Suprapubic skin (tissue), 4 donors: ENCODE data around the gene RNF111. TPM values are rescaled to one million over a fixed set of nuclear protein-coding genes. Genes with fewer than 3 reads are reported as not detected.

Experiments
- DNase-seq, 2 donors: peaks; one replicate each; pipeline ENCODE4 v3.0.0-alpha.2; 2019; ENCODE audit warnings: low spot score in 2 of 2
- H3K27ac ChIP-seq: fragments of 200-600 bp; sonication (generic); one replicate; pipeline ENCODE4 v1.5.1; 2019
- H3K27me3 ChIP-seq: fragments of 200-600 bp; sonication (generic); one replicate; pipeline ENCODE4 v1.5.1; 2019
- H3K36me3 ChIP-seq: fragments of 200-600 bp; sonication (generic); one replicate; pipeline ENCODE4 v1.5.1; 2019
- H3K4me1 ChIP-seq: fragments of 200-600 bp; sonication (generic); one replicate; pipeline ENCODE4 v1.5.1; 2019
- H3K4me3 ChIP-seq: fragments of 200-600 bp; sonication (generic); one replicate; pipeline ENCODE4 v1.5.1; 2019; ENCODE audit warnings: mild to moderate bottlenecking
- H3K9me3 ChIP-seq: fragments of 200-600 bp; sonication (generic); one replicate; pipeline ENCODE4 v1.5.1; 2019
- CTCF ChIP-seq, 2 donors: fragments of 200-600 bp in 1 of 2; fragments of 450-650 bp in 1 of 2; sonication (generic) in 1 of 2; IDR thresholded peaks; one replicate each; pipeline ENCODE4 v1.5.1; 2016 to 2019; ENCODE audit warnings: antibody characterized with exemption in 2 of 2, mild to moderate bottlenecking in 1 of 2, moderate library complexity in 1 of 2
- EP300 ChIP-seq: sonication (generic); formaldehyde crosslinking; IDR thresholded peaks from one replicate; pipeline ENCODE4 v1.6.1; 2017; ENCODE audit warnings: antibody characterized with exemption
- POLR2A ChIP-seq, 2 donors: fragments of 450-650 bp; IDR thresholded peaks; one replicate each; pipeline ENCODE4 v1.6.1; 2017; ENCODE audit warnings: antibody characterized with exemption in 2 of 2, mild to moderate bottlenecking in 2 of 2, moderate library complexity in 2 of 2
- POLR2AphosphoS5 ChIP-seq, 3 donors: sonication (generic); formaldehyde crosslinking; IDR thresholded peaks; one replicate each; pipeline ENCODE4 v1.6.1; 2017; ENCODE audit warnings: antibody characterized with exemption in 3 of 3
- WGBS: methylation state at CpG from one replicate; pipeline ENCODE4 v1.1.5; 2018; 5-methylcytosine and 5-hydroxymethylcytosine counted together
- total RNA-seq, 4 donors: library from RNA; depleted of rRNA; stranded (reverse); fragments of >200 nt; gene quantifications; one replicate each; pipeline ENCODE4 v1.1.0, GENCODE V29; 2016

The RNF111 gene
- total RNA-seq, 4 donors from 2014 or later, result 15.2 to 34.4 (median 22.2) TPM

DNA sequence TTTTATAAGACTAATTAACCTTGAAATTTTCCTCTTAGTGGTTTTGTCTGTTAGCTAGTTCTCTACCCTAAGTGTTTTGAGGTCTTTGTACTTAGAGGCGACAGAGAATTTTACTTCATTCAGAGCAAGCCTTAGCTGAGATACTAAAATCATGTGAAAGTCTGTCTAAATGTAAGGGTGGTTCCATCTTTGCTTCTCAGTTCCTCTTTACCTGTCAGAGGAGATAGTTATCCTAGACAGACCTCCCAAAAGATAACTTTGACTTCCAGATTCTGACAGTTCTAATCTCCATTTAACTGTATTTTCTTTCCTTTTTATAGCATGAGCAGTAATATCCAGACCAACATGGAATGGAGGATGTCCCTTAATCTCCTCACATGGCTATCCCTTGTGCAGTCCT lies 34.7 kb downstream of the RNF111 start:
- Histone ChIP-seq H3K4me1 (no peaks in the 10 kb centered on the region), H3K36me3 (peaks cover 21% of the 10 kb centered on the region), H3K9me3 (no peaks in the 10 kb centered on the region), H3K4me3 (no peak overlapping the region), H3K27me3 (no peaks in the 10 kb centered on the region), H3K27ac (no peak overlapping the region)
- DNase-seq, result no peak
- TF ChIP-seq POLR2A (IDR thresholded peaks at IDR 0.05), result no peak
- no peak for TF ChIP-seq CTCF (IDR thresholded peaks at IDR 0.05)
- 97% methylated on average over 1 of the region's 1 CpG for WGBS

GRCh38 chr15:59026207-59026606 lies 38.7 kb downstream of the RNF111 start:
- DNase-seq, result no peak

GRCh38 chr15:59028387-59028955 lies 41.0 kb downstream of the RNF111 start:
- TF ChIP-seq CTCF (IDR thresholded peaks at IDR 0.05), result no peak
- TF ChIP-seq POLR2A (IDR thresholded peaks at IDR 0.05), result no peak
- Histone ChIP-seq H3K9me3 (no peaks in the 10 kb centered on the region), H3K27me3 (no peaks in the 10 kb centered on the region), H3K4me3 (no peak overlapping the region), H3K27ac (no peak overlapping the region), H3K36me3 (peaks cover 30% of the 10 kb centered on the region), H3K4me1 (no peaks in the 10 kb centered on the region)
- DNase-seq, result no peak
- 98% methylated on average over 4 of the region's 4 CpGs for WGBS

More at GRCh38 chr15:59026207-59026606, 38.7 kb downstream of the RNF111 start:
- H3K27me3 ChIP-seq, result no peaks in the 10 kb centered on the region
- no peak overlapping the region for H3K4me3 ChIP-seq
- H3K36me3 ChIP-seq, result peaks cover 23% of the 10 kb centered on the region
- TF ChIP-seq POLR2AphosphoS5 (IDR thresholded peaks at IDR 0.05), result no peak
- H3K9me3 ChIP-seq, result no peaks in the 10 kb centered on the region
- 92% methylated on average over 3 of the region's 3 CpGs for WGBS
- H3K27ac ChIP-seq, result no peak overlapping the region
- H3K4me1 ChIP-seq, result no peaks in the 10 kb centered on the region

- H3K4me1 ChIP-seq, result no peaks in the 10 kb centered on the region
- H3K27ac ChIP-seq, result no peak overlapping the region
- WGBS, result 78% methylated on average over 1 of the region's 1 CpG
- H3K36me3 ChIP-seq, result peaks cover 30% of the 10 kb centered on the region
- no peaks in the 10 kb centered on the region for H3K9me3 ChIP-seq
- H3K27me3 ChIP-seq, result no peaks in the 10 kb centered on the region
- DNase-seq, result no peak
- TF ChIP-seq POLR2A (IDR thresholded peaks at IDR 0.05), result no peak
- no peak overlapping the region for H3K4me3 ChIP-seq
Measured at GRCh38 chr15:59029554-59029953, 42.1 kb downstream of the RNF111 start.

- no peak for DNase-seq
- H3K27me3 ChIP-seq, result no peaks in the 10 kb centered on the region
- no peak overlapping the region for H3K4me3 ChIP-seq
- no peak overlapping the region for H3K27ac ChIP-seq
- no peaks in the 10 kb centered on the region for H3K9me3 ChIP-seq
- peaks cover 30% of the 10 kb centered on the region for H3K36me3 ChIP-seq
- H3K4me1 ChIP-seq, result no peaks in the 10 kb centered on the region
- 95% methylated on average over 3 of the region's 3 CpGs for WGBS
- TF ChIP-seq EP300 (no peak), POLR2A (IDR thresholded peaks at IDR 0.05) (no peak), CTCF (IDR thresholded peaks at IDR 0.05) (no peak), POLR2AphosphoS5 (IDR thresholded peaks at IDR 0.05) (no peak)
Measured at GRCh38 chr15:59035201-59035600, 47.7 kb downstream of the RNF111 start.

- TF ChIP-seq POLR2AphosphoS5 (IDR thresholded peaks at IDR 0.05) (no peak), EP300 (no peak), POLR2A (IDR thresholded peaks at IDR 0.05) (no peak), CTCF (IDR thresholded peaks at IDR 0.05) (no peak)
- Histone ChIP-seq H3K36me3 (peaks cover 6% of the 10 kb centered on the region), H3K27ac (no peak overlapping the region), H3K9me3 (no peaks in the 10 kb centered on the region), H3K4me1 (no peaks in the 10 kb centered on the region), H3K4me3 (no peak overlapping the region), H3K27me3 (no peaks in the 10 kb centered on the region)
- WGBS, result 69% methylated on average over 2 of the region's 2 CpGs
- no peak for DNase-seq
Measured at GRCh38 chr15:59039225-59039624, 51.8 kb downstream of the RNF111 start.
